Measurements from ENCODE around the gene FBXW11.

The FBXW11 gene

GRCh38 chr5:171904886-171905285 lies 101.6 kb downstream of the FBXW11 start:
- Histone ChIP-seq H3K4me1 (ENCODE audit: insufficient read depth, low read length, poor library complexity, severe bottlenecking) (peaks cover 18% of the 10 kb centered on the region), H4K20me1 (ENCODE audit: insufficient read depth, low read length, poor library complexity, severe bottlenecking) (no peaks in the 10 kb centered on the region), H3K9me3 (ENCODE audit: insufficient read depth, low read depth, low read length) (no peaks in the 10 kb centered on the region), H3K9me2 (replicated peaks; ENCODE audit: low read depth, low read length) (no peaks in the 10 kb centered on the region), H3K36me3 (ENCODE audit: insufficient read depth, low read length) (peaks cover 5% of the 10 kb centered on the region; the same call in 1 of the 2 replicates), H3K4me2 (ENCODE audit: low read depth, low read length, poor library complexity, severe bottlenecking) (no peak overlapping the region), H3K9ac (ENCODE audit: low read depth, low read length, poor library complexity, severe bottlenecking) (no peak overlapping the region), H2AFZ (ENCODE audit: low read length) (no peak overlapping the region), H3K27me3 (ENCODE audit: insufficient read depth, low read length, poor library complexity, severe bottlenecking) (no peaks in the 10 kb centered on the region), H3K79me2 (ENCODE audit: insufficient read depth, low read length) (peaks cover 15% of the 10 kb centered on the region; the same call in 1 of the 2 replicates), H3F3A (ENCODE audit: low read depth) (no peaks in the 10 kb centered on the region), H3K4me3 (ENCODE audit: low read length, poor library complexity, severe bottlenecking) (no peak overlapping the region)
- no peak for TF ChIP-seq CTCF (conservative IDR thresholded peaks at IDR 0.05; ENCODE audit: low read length)
- TF ChIP-seq EZH2phosphoT487 (IDR thresholded peaks at IDR 0.05; ENCODE audit: borderline replicate concordance): no peak

GRCh38 chr5:171901764-171902163 lies 104.7 kb downstream of the FBXW11 start:
- H3K4me2 ChIP-seq (ENCODE audit: low read depth, low read length, poor library complexity, severe bottlenecking): no peak overlapping the region
- TF ChIP-seq EZH2phosphoT487 (IDR thresholded peaks at IDR 0.05; ENCODE audit: borderline replicate concordance) (no peak), CTCF (conservative IDR thresholded peaks at IDR 0.05; ENCODE audit: low read length) (no peak)
- no peak overlapping the region for H2AFZ ChIP-seq (ENCODE audit: low read length)
- peaks cover 18% of the 10 kb centered on the region for H3K4me1 ChIP-seq (ENCODE audit: insufficient read depth, low read length, poor library complexity, severe bottlenecking)
- H3K36me3 ChIP-seq (ENCODE audit: insufficient read depth, low read length): peaks cover 7% of the 10 kb centered on the region; the same call in 1 of the 2 replicates
- peaks cover 13% of the 10 kb centered on the region; the same call in 1 of the 2 replicates for H3K79me2 ChIP-seq (ENCODE audit: insufficient read depth, low read length)
- no peaks in the 10 kb centered on the region for H3K9me3 ChIP-seq (ENCODE audit: insufficient read depth, low read depth, low read length)
- no peaks in the 10 kb centered on the region for H3F3A ChIP-seq (ENCODE audit: low read depth)
- no peak overlapping the region for H3K9ac ChIP-seq (ENCODE audit: low read depth, low read length, poor library complexity, severe bottlenecking)
- H3K9me2 ChIP-seq (replicated peaks; ENCODE audit: low read depth, low read length): no peaks in the 10 kb centered on the region
- no peaks in the 10 kb centered on the region for H3K27me3 ChIP-seq (ENCODE audit: insufficient read depth, low read length, poor library complexity, severe bottlenecking)
- no peaks in the 10 kb centered on the region for H4K20me1 ChIP-seq (ENCODE audit: insufficient read depth, low read length, poor library complexity, severe bottlenecking)
- H3K4me3 ChIP-seq (ENCODE audit: low read length, poor library complexity, severe bottlenecking): no peak overlapping the region

GRCh38 chr5:171899792-171900191 lies 106.6 kb downstream of the FBXW11 start:
- Histone ChIP-seq H3K4me1 (ENCODE audit: insufficient read depth, low read length, poor library complexity, severe bottlenecking) (peaks cover under 1% of the 10 kb centered on the region), H3K9ac (ENCODE audit: low read depth, low read length, poor library complexity, severe bottlenecking) (no peak overlapping the region), H3K36me3 (ENCODE audit: insufficient read depth, low read length) (peaks cover 7% of the 10 kb centered on the region; the same call in 1 of the 2 replicates), H3K9me3 (ENCODE audit: insufficient read depth, low read depth, low read length) (no peaks in the 10 kb centered on the region), H3K79me2 (ENCODE audit: insufficient read depth, low read length) (peaks cover 2% of the 10 kb centered on the region; the same call in 1 of the 2 replicates), H4K20me1 (ENCODE audit: insufficient read depth, low read length, poor library complexity, severe bottlenecking) (no peaks in the 10 kb centered on the region), H3K4me3 (ENCODE audit: low read length, poor library complexity, severe bottlenecking) (no peak overlapping the region), H3F3A (ENCODE audit: low read depth) (no peaks in the 10 kb centered on the region), H3K4me2 (ENCODE audit: low read depth, low read length, poor library complexity, severe bottlenecking) (no peak overlapping the region), H2AFZ (ENCODE audit: low read length) (no peak overlapping the region), H3K9me2 (replicated peaks; ENCODE audit: low read depth, low read length) (no peaks in the 10 kb centered on the region), H3K27me3 (ENCODE audit: insufficient read depth, low read length, poor library complexity, severe bottlenecking) (no peaks in the 10 kb centered on the region)
- TF ChIP-seq CTCF (conservative IDR thresholded peaks at IDR 0.05; ENCODE audit: low read length): no peak
- TF ChIP-seq EZH2phosphoT487 (IDR thresholded peaks at IDR 0.05; ENCODE audit: borderline replicate concordance): no peak

Data from Loucy (cell line).